Activated T-cell treated with anti-CD3 and anti-CD28 coated beads, Interleukin-2, amount 50 U/mL, for 24 hours (primary cell): ENCODE results near the gene RBX1.
"Not testable (repeated sequence)": the region's sequence is repeated elsewhere in the genome, so short reads cannot be mapped to it uniquely, and the experiment has no call there.

Experiments
- DNase-seq: peaks from one replicate; pipeline ENCODE4 v3.0.0-alpha.2; 2020
- H3K27ac Mint-ChIP-seq: 2 replicates; pipeline ENCODE4 v1.8.0; 2020; ENCODE audit warnings: mild to moderate bottlenecking, mixed read lengths
- H3K27me3 Mint-ChIP-seq: 2 replicates; pipeline ENCODE4 v1.8.0; 2020; ENCODE audit warnings: mixed read lengths
- H3K36me3 Mint-ChIP-seq: 2 replicates; pipeline ENCODE4 v1.8.0; 2020; ENCODE audit warnings: low read depth, mixed read lengths
- H3K4me1 Mint-ChIP-seq: 2 replicates; pipeline ENCODE4 v1.8.0; 2020; ENCODE audit warnings: low read depth, mixed read lengths
- H3K4me3 Mint-ChIP-seq: 2 replicates; pipeline ENCODE4 v1.8.0; 2020; ENCODE audit warnings: mild to moderate bottlenecking, moderate library complexity, mixed read lengths
- H3K9me3 Mint-ChIP-seq: 2 replicates; pipeline ENCODE4 v1.8.0; 2020; ENCODE audit warnings: mixed read lengths

Gene RBX1

DNA sequence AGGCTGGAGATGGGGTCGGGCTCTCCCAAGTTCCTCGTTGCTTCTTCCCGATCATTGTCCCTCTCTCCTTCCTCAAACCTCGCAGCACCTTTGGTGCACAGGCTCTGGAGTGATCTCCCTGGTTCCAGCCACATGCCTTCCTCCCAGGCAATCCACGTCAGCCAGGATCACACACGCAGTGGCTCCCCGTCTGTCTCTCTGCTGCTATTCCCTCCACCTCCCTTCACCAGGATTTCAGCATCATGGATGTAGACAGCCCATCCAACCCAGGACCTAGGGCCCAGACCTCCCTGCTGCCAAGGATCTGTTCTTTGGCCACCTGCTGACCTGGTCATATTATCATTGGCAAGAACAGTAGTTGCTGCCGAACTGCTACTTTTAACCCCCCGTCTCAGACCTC is 40.1 kb downstream of the RBX1 start:
- Mint-ChIP-seq H3K27me3 (peaks cover 3% of the 10 kb centered on the region), H3K4me1 (no peaks in the 10 kb centered on the region), H3K36me3 (no peaks in the 10 kb centered on the region), H3K27ac (no peak overlapping the region), H3K9me3 (no peaks in the 10 kb centered on the region), H3K4me3 (no peak overlapping the region)
- DNase-seq: no peak

DNA sequence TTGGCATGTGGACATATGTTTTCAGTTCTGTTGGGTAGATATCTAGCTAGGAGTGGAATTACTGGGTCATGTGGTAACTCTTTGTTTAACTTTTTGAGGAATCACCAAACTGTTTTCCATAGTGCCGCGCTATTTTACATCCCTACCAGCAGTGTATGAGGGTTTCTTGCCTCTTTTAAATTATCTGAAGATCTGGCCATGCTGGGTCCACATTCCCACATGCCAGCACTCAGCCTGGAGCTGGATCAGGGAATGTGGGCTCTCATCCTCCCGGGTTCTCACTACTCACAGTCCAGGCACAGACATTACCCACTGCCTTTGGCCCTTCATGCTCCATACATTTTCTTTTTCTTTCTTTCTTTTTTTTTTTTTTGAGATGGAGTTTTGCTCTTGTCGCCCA is 44.6 kb downstream of the RBX1 start:
- Mint-ChIP-seq H3K4me3 (no peak overlapping the region), H3K36me3 (no peaks in the 10 kb centered on the region), H3K27me3 (peaks cover 3% of the 10 kb centered on the region), H3K9me3 (no peaks in the 10 kb centered on the region), H3K4me1 (no peaks in the 10 kb centered on the region), H3K27ac (no peak overlapping the region)
- no peak for DNase-seq

DNA sequence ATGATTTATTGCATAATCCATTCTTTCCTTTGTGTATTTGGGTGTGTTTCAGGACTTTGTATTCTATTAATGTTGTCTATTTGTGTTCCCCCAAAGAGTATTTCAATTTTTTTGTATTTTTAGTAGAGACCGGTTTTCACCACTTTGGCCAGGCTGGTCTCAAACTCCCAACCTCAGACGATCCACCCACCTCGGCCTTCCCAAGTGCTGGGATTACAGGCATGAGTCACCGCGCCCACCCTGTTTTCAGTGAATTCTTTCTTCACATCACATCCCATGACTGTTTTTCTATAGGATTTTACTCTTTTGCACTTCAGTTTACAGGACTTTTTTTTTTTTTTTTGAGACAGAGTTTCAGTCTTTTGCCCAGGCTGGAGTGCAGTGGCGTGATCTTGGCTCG is 46.3 kb downstream of the RBX1 start:
- H3K27me3 Mint-ChIP-seq: no peaks in the 10 kb centered on the region
- H3K4me3 Mint-ChIP-seq: no peak overlapping the region
- DNase-seq: no peak

DNA sequence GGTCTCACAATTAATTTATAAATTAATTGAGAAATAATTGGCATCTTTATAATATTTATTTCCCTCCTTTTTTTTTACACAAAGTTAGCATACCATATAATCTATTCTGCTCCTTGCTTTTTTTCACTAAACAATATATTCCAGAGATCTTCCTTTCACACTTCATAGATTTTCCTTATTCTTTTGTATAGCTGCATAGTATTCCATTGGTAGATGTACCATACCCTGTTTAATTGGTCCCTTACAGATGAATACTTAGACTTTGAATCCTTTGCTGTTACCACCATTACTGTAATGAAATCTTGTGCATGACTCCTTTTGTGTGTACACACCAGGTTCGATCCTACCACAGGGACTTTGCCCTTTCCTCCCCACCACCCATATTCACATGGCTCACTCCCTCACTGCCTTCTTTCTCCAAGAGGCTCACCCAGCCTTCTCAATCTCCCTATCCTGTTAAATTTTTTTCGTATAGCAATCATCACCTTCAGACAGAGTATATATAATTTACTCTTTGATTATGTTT is 48.9 kb downstream of the RBX1 start:
- H3K36me3 Mint-ChIP-seq: no peaks in the 10 kb centered on the region
- no peak for DNase-seq
- H3K4me1 Mint-ChIP-seq: no peaks in the 10 kb centered on the region
- no peak overlapping the region for H3K27ac Mint-ChIP-seq
- no peaks in the 10 kb centered on the region for H3K27me3 Mint-ChIP-seq
- no peak overlapping the region for H3K4me3 Mint-ChIP-seq
- H3K9me3 Mint-ChIP-seq: no peaks in the 10 kb centered on the region

More for the DNA sequence above, 46.3 kb downstream of the RBX1 start:
- no peaks in the 10 kb centered on the region for H3K9me3 Mint-ChIP-seq
- H3K4me1 Mint-ChIP-seq: no peaks in the 10 kb centered on the region
- H3K36me3 Mint-ChIP-seq: no peaks in the 10 kb centered on the region
- H3K27ac Mint-ChIP-seq: no peak overlapping the region

DNA sequence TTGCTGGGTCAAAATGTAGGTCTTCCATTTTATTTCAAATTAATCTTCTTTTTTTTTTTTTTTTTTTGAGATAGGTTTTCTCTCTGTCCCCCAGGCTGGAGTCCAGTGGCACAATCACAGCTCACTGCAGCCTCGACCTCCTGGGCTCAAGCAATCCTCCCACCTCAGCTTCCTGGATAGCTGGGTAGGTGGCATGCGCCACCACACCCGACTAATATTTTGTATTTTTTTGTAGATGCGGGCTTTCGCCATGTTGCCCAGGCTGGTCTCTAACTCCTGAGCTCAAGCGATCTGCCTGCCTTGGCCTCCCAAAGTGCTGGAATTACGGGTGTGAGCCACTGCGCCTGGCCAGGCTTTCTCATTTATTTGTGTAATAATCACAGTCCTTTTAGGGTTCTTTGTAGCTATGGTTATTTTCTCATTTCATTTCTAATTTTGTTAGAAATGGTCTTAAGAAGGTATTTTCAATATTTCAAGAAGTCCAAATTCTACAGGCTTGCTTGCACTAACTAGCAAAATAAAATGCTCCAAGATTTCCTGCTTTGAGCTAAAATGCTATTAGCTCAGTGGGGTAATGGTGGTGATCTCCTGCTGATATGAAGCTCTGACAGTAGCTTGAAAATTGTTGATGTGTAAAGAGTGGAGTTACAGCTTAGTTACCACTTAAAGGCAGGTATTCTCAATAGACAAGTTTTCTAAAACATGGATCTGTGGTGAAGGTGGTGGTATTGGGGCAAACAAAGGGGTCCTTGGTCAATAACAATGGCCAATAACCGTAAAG is 50.0 kb downstream of the RBX1 start:
- Mint-ChIP-seq H3K4me1 (no peaks in the 10 kb centered on the region), H3K27ac (no peak overlapping the region), H3K9me3 (no peaks in the 10 kb centered on the region), H3K4me3 (no peak overlapping the region), H3K27me3 (no peaks in the 10 kb centered on the region), H3K36me3 (no peaks in the 10 kb centered on the region)
- DNase-seq: no peak

DNA sequence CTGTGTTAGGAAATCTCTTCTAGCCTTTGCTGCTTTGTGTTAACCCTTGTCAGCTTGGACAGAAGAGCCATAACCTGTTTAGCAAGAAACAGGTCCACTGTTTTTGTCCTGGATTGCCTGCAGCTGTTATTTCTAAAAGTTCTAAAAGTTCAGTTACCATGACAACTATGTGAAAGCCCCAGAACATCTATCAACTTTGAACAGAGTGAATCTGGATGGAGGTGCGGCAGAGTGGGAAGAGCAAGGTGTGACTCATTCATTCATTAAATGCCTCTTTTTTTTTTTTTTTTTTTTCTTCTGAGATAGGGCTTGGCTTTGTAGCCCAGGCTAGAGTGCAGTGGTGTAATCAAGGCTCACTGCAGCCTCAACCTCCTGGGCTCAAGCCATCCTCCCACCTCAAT is 50.5 kb downstream of the RBX1 start:
- no peaks in the 10 kb centered on the region for H3K4me1 Mint-ChIP-seq
- no peaks in the 10 kb centered on the region for H3K9me3 Mint-ChIP-seq
- H3K27me3 Mint-ChIP-seq: no peaks in the 10 kb centered on the region
- DNase-seq: no peak
- H3K4me3 Mint-ChIP-seq: no peak overlapping the region
- no peak overlapping the region for H3K27ac Mint-ChIP-seq
- H3K36me3 Mint-ChIP-seq: no peaks in the 10 kb centered on the region

DNA sequence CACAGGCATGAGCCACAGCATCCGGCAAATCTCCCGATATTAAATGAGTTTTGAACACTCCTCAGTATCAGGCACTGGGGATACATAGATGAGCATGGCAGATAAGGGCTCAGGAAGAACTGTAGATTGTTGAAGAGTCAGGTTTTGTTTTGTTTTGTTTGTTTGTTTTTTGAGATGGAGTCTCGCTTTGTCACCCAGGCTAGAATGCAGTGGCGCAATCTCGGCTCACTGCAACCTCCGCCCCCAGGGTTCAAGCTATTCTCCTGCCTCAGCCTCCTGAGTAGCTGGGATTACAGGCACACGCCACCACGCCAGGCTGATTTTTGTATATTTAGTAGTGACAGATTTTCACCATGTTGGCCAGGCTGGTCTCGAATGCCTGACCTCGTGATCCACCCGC is 51.2 kb downstream of the RBX1 start:
- DNase-seq, H3K9me3 Mint-ChIP-seq, H3K27me3 Mint-ChIP-seq: not testable (repeated sequence)

DNA sequence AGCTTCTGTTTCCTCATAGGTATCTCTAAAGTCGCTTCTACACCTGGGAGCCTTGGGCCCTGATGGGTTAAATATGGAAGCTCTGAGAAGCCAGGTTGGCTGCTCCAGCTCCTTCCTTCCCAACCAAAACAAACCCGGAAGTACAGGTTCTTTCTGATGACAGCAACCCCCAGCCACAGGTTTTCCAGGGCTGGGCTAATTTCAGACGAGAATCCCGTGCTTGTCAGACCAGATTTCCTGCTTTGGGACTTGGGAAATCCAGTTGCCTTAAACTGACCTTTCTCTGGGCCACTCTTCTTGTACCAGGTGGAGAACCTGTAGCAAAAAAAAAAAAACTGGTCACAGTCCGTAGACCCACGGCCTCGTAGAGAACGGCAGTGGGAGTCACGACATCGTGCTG is 51.9 kb downstream of the RBX1 start:
- Mint-ChIP-seq H3K4me3 (no peak overlapping the region), H3K27ac (no peak overlapping the region), H3K27me3 (no peaks in the 10 kb centered on the region), H3K4me1 (no peaks in the 10 kb centered on the region), H3K36me3 (no peaks in the 10 kb centered on the region), H3K9me3 (no peaks in the 10 kb centered on the region)
- no peak for DNase-seq

More for the DNA sequence above, 51.2 kb downstream of the RBX1 start:
- H3K4me1 Mint-ChIP-seq, H3K36me3 Mint-ChIP-seq, H3K4me3 Mint-ChIP-seq, H3K27ac Mint-ChIP-seq: not testable (repeated sequence)

DNA sequence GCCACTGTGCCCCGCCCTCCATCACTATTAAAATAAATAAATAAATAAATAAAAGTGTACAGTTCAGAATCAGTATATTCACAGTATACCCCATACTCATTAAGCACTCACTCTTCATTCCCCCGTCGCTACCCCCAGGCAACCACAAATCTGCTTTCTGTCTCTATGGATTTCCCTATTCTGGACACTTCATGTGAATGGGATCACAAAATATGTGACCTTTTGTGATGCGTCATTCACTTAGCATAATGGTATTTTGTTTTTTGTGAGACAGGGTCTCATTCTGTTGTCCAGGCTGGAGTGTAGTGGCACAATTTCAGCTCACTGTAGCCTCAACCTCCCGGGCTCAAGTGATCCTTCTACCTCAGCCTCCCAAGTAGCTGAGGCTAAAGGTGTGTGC is 52.8 kb downstream of the RBX1 start:
- no peak overlapping the region for H3K4me3 Mint-ChIP-seq
- H3K9me3 Mint-ChIP-seq: no peaks in the 10 kb centered on the region
- no peaks in the 10 kb centered on the region for H3K27me3 Mint-ChIP-seq
- H3K36me3 Mint-ChIP-seq: no peaks in the 10 kb centered on the region
- H3K27ac Mint-ChIP-seq: no peak overlapping the region
- DNase-seq: no peak
- H3K4me1 Mint-ChIP-seq: no peaks in the 10 kb centered on the region

DNA sequence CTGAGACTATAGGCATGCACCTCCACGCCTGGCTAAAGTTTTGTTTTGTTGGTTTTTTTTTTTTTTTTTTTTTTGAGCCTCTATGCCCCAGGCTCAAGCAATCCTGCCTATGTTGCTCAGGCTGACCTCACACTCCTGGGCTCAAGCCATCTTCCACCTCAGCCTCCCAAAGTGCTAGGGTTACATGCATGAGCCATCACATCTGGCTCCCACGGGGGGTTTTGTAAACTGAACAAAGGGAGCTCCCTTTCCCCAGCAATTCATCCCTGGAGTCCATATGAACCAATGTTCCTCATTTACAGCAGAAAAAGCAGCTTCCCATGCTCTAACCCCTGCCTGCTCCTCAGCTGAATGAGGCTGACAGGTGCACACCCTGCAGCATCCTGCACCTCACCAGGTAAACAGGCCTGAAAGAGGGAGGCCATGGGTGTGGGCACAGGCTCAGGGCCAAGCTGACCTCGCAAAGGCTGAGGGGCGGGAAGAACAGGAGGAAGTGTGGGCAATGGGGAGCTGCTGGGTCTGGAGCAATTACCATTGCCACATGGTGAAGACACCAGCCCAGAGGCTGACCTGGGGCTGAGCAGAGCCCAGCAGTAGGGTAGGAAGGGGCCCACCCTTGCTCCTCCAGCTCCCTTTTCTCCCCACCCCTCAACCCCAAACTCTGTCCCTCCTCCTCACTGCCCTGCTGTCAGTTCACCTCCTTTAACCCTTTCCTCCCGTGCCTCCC is 58.2 kb downstream of the RBX1 start:
- Mint-ChIP-seq H3K4me3 (no peak overlapping the region), H3K36me3 (no peaks in the 10 kb centered on the region), H3K4me1 (no peaks in the 10 kb centered on the region), H3K27me3 (no peaks in the 10 kb centered on the region), H3K9me3 (no peaks in the 10 kb centered on the region), H3K27ac (no peak overlapping the region)
- no peak for DNase-seq

DNA sequence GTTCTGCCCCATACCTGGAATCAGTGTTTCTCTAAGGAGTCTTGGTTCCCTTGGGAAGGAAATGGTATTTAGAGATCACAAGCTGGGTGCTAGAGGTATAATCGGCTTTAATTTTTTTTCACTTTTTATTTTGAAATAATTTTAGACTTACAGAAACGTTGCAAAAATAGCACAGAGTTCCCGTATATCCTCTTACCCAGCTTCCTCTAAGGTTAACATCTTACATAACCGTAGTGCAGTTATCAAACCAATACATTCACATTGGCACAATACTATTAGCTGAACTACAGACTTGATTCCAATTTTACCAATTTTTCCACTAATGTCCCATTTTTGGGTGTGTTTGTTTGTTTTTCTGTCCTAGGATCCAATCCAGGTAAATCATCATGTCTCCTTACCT is 63.8 kb downstream of the RBX1 start:
- H3K27me3 Mint-ChIP-seq: no peaks in the 10 kb centered on the region
- DNase-seq: no peak
- H3K36me3 Mint-ChIP-seq: no peaks in the 10 kb centered on the region
- H3K4me3 Mint-ChIP-seq: no peak overlapping the region
- H3K9me3 Mint-ChIP-seq: no peaks in the 10 kb centered on the region
- H3K4me1 Mint-ChIP-seq: peaks cover under 1% of the 10 kb centered on the region
- H3K27ac Mint-ChIP-seq: no peak overlapping the region

DNA sequence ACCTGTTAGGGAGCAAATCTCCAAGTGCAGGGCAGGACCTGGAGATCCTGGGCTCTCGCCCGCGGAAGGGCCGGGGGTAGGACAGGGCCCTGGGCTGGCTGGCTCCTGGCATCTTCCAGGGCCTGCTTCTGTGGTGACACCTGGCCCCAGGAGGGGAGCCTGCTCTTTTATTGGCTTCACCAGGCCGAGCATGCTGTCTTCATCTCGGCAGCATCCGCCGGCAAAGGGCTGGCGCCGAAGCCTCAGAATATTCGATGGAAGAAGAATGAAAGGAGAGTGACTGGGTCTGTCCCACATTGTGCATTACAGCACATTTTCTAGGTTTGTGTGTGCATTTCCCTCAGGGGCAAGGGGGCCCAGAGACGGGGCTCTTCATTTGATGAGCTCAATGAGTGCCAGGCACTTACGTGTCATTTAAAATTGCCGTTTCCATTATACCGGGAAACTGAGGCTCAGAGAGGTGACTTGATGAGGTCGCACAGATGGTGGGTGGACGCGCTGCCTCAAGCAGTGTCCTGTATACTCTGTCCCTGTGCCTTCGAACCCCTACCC is 70.0 kb downstream of the RBX1 start:
- DNase-seq: peak; percentile 32

DNA sequence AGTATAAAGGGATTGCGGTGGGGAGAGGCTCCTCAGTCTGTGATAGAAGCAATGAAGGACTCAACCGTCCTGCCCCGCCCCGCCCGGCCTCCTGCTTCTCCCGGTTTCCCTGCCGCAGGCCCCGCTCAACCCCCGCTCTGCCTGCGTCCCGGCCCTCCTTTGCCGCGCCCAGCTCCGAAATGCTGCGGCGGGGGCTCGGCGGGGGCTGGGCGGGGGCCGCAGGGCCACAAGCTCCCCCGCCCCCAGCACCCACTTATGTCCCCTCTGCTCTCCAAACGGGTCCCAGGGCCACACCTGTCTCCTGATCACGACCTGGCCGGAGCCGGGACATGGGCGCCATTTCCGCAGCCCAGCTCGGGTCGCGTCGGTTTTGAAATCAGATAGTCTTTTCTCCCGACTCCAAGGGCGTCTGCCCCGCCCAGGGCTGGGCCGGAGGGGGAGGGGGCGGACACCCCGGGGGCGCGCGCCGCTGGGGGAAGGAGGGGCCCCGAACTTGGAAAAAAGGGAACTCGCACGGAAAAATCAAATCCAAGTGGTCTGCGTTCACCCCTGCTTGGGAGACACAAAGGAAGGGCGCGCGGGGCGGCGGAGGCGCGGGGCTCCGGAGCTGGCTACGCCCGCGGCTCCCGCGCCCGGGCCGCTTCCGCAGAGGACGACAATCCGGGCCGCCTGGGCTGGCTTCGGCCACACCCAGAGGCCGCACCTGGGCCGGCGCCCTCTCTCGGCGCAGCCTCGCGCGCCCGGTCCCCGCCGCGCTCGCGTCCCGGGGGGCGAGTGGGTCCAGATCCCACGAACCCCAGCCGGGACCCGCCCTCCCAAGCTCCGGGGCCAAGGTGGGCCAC is 70.7 kb downstream of the RBX1 start:
- Mint-ChIP-seq H3K4me3 (peak overlapping the region; percentile 86), H3K36me3 (peaks cover 1% of the 10 kb centered on the region), H3K4me1 (peaks cover 20% of the 10 kb centered on the region), H3K27me3 (no peaks in the 10 kb centered on the region), H3K27ac (peak overlapping the region; percentile 94), H3K9me3 (no peaks in the 10 kb centered on the region)
- DNase-seq: peak; percentile 79

More for the DNA sequence above, 70.0 kb downstream of the RBX1 start:
- peak overlapping the region; percentile 86 for H3K4me3 Mint-ChIP-seq
- peak overlapping the region; percentile 94 for H3K27ac Mint-ChIP-seq
- H3K36me3 Mint-ChIP-seq: peaks cover 1% of the 10 kb centered on the region
- H3K4me1 Mint-ChIP-seq: peaks cover 20% of the 10 kb centered on the region
- no peaks in the 10 kb centered on the region for H3K9me3 Mint-ChIP-seq
- no peaks in the 10 kb centered on the region for H3K27me3 Mint-ChIP-seq
